ENCODE results near the gene MRPS23.
"Not testable (repeated sequence)": the region's sequence is repeated elsewhere in the genome, so short reads cannot be mapped to it uniquely, and the experiment has no call there.

MRPS23 gene

DNA sequence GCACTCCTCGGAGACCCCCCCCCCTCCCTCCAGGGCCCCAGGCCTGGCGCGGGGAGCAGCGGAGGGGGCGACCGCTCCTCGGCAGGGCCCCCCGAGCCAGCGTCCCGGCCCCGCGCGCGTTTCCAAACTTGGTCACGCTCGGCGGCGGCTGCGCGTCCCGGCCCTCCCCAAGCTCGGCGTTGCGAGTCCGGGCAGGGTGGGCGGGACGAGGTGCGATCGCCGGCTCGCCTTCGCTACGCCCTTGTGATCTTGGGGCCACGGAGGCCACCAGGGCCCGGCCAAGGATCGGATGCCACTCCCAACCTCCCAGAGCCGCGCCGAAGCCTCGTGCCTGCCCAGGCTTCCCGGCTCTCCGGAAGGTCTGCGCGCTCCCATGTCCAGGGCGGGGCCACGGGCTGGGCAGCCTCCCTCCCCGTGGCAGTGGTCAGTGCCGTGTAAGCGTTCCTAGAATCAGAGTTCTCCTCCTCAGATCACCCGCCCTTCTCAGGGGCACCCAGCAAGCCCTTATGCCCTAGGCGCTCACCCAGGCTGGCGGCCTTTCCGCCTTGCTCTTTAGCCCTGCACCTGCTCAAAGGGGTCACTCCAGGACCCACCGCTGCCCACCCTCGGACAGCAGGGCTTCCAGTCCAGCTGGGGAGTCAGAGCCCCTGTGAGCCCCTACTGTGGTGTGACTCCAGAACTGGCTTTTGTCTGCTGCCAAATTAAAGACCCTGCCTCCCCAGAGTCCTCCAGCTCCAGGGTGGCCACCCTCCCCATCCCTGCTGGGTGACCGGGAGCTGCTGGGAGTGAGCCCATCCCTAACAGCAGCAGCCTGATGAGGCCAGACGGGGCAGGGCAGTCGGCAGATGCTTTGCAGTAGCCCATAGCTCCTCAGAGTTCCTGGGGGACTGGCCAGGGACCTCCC is 12.2 kb upstream of the MRPS23 start:
- DNase-seq, result no peak

DNA sequence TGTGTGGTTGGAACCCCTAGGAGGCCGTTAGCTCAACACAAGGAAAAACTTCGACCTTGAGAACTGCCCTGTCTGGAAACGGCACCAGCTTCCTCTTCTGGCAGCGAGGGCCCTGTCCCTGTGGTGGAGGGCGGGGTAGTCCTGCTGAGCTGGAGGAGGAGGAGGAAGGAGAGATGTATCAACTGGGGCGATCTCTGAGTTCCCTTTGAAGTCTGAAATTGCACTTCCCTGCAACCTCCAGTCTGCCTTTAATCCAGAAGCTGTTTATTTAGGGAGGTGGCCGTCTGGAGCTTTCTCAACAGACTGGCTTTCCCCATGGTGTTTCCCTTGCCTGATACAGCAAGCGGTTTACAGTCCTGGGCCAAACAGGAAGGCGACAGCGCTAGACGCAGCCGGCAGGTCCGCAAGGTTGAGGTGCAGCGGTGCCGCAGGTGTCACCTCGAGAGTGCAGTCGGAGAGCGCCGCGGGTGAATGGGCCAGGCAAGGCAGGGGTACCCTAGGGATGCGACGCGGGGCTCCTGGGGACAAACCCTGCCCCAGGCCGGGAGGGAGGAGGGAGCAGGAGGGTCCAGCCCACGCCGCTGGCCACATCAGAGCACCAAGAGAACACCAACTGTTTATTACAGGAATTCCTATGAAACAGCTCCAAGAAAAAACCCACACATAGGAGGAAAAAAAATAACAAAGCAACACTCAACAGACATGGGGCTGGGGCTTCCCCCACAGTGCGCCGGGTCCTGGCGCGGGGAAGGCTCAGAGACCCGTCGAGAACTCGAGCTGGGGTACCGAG is 11.4 kb upstream of the MRPS23 start:
- peak; percentile 78 for DNase-seq

DNA sequence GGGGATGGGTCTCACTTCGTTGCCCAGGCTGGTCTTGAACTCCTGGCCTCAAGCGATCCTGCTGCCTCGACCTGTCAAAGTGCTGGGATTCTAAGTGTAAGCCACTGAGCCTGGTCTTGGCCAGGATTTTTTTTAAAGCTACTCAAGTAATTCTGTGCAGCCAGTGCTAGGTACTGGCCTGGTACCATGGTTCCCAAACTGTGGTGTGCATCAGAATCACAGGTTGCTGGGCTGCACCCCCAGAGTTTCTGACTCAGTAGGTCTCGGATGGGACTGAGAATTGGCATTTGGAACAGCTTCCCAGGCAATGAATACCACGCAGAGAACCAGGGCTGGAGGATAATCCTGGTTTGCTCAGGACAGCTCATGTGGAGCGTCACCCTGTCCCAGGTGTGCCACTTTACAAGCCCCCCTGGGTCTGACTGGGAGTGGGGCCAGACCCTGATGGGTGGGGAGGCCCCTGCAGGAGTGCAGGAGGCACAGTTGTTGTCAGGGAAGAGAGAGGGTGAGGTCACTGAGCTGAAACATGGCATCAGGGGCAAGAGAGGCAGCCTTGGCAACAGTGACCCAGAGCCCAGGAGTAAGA is 10.7 kb upstream of the MRPS23 start:
- no peak for DNase-seq

DNA sequence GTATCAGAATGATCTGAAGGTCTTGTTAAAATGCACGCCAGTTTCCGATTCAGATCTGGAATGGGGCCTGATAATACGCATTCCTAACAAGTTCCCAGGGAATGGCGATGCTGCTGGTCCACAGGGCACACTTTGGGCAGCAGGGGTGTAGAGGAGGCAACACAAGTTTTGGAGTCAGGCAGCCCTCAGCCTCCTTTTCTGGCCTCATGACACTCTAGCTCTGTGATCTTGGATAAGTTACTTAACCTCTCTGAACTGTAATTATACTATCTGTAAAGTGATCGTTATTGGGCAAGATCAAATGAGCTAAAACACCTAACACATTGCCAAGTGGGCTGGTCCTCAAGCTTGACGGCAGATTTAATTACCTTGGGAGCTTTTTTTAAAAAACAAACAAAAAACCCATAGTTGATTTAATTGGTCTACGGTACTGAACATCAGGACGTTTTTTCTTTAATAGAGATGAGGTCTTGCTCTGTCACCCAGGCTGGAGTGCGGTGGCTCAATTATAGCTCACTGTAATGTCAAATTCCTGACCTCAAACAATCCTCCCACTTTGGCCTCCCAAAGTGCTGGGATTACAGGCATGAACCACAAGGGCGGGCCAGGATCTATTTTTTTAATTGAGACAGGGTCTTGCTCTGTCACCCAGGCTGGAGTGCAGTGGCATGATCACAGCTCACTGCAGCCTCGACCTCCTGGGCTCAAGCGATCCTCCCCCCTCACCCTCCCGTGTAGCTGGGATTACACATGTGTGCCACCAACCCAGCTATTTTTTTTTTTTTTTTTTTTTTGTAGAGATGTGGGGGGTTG is 10.0 kb upstream of the MRPS23 start:
- no peak for DNase-seq

DNA sequence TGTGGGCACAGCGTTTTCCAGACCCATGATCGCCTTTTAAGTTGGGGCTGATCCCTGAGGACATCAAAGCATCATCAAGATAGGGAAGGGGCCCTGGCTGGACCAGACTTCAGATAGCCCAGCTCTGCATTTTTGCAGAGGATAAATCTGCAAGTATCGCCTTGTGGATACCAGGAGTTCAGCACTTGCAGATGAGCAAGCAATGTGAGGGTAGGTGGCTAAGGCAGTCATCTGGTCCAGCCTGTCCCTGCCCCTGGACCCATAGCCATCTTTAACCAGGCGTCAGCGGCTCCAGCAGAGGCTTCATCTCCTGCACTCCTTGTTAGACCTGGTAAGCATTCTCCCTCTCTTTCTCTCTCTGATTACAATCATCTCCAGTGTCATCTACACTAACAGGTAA is 9.0 kb upstream of the MRPS23 start:
- no peak for DNase-seq

DNA sequence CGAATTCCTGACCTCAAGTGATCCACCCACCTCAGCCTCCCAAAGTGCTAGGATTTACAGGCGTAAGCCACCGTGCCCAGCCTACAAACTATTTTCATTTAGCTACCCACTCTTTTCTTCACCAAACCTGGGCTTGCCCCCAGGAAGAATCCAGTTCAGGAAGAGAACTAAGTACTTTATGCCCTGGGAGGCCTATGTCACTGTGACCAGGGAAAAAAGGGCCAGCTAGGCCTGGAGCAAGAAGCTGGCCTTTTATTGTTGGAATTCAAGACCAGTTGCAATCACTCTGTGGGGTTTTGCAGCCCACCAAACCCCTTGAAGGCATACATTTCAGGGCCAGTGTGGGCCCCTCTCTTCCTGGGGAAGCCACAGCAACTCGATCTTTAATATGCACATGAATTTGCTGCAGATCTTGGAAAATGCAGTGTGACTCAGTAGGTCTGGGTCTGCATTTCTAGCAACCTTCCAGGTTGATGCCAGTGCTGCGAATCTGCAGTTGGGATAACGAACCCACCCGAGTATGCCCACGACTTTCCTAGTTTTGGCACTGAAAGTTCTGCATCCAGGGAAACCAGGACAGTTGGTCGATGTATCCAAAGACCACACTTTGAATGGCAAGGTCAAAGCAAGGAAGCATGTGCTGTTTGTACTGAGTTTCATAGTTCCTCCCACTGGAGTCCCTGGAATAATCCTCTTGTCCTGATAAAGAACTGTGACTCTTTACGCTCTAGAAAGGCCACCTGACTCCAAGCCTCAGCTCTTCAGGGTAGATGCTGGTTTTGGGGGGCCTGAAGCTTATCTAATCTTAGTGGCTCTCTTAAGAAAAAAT is 7.2 kb upstream of the MRPS23 start:
- no peak for DNase-seq

DNA sequence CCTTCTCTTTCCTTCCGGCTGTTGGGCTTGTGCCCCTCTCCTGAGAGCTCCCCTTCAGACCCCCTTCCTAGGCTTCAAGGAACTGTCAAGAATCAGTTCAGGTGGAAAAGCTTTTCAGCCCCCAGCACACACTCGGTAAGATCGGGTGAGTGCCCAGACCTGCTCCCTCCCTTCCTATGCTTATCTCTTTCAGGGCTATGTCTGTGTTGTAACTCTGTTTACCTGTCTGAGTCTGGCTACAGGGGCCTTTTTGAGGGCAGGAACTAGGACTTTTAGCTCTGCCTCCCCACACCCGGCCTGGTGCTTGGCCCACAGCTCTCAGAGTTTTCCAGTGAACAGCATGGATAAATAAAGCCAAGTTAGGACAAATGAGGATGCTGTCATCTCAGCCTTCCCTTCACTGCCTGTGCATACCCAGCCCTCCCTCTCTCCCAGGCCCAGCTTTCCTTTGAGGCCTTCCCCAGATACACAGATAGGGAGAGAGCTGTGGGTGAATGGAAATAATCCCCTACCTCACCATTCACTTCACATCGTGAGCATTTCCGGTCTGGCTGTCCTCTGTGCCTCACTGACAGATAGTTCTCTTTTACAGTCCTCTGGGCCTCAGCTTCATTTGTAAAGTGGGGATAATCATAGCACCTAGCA is 5.7 kb upstream of the MRPS23 start:
- DNase-seq, result no peak

DNA sequence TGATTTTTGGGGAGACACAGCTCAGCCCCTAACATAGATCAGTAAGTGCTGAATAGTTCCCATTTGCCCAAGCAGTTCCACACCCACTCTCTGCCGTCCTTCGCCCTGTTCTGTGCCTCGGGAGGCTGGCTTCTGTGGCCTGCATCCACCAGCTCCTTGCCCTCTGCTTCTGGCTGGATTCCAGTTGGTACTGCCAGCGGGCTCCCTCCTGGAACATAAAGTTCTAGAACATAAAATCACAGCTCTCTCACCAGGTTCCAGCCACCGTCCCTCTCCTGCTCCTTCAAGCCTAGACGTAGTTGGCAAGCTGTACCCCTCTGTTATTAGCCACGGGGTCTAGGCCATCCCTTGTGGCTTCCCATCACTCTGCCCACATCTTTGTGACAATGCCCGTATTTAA is 3.9 kb upstream of the MRPS23 start:
- no peak for DNase-seq

DNA sequence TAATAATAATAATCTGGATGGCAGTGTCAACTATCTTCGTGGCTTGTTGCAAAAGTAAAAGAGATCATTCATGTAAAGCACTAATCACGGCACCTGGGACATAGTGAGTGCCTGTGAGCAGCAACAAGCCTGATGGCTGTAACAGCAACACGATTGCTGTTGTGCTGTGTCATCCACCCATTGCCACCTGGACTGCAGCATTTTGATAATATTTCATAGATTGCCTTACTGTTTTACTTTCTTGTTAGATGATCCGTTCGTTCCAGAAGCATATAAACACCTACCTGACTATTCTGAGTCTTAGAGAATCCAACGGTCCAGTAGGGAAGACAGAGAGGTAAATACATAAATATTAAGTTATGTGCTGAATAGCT is 3.1 kb upstream of the MRPS23 start:
- DNase-seq, result no peak

DNA sequence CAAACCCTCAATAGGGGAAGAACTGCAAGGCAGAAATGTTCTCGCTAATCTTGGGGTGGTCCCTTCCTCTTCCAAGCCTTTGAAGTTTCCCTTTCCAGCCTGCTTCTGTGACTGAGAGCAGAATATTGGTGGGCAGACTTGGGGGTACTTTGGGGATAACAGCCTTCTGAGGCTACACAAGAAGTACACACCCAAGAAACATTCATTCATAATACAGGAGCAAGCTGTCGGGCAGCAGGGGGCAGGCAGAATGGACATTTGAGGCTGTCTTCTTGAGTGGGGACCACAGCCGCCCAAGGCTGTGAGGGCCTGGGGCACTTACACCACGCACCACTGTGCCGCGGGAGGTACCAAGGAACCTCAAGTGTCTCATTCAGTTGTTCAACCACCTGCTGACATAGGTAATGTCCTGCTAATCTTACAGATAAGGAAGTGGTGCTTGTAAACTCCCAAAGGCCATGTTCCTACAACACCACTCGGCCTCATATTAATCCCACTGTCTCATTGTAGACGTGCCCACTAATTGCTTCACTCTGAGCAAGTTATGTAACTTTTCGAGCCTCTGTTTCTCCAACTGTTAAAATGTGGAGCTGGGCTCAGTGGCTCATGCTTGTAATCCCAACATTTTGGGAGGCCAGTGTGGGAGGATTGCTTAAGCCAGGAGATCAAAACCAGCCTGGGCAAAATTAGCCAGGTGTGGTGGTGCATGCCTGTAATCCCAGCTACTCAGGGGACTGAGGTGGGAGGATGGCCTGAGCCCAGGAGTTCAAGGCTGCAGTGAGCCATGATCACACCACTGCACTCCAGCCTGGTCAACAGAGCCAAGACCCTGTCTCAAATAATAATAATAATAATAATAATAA is 2.5 kb upstream of the MRPS23 start:
- DNase-seq, result no peak

DNA sequence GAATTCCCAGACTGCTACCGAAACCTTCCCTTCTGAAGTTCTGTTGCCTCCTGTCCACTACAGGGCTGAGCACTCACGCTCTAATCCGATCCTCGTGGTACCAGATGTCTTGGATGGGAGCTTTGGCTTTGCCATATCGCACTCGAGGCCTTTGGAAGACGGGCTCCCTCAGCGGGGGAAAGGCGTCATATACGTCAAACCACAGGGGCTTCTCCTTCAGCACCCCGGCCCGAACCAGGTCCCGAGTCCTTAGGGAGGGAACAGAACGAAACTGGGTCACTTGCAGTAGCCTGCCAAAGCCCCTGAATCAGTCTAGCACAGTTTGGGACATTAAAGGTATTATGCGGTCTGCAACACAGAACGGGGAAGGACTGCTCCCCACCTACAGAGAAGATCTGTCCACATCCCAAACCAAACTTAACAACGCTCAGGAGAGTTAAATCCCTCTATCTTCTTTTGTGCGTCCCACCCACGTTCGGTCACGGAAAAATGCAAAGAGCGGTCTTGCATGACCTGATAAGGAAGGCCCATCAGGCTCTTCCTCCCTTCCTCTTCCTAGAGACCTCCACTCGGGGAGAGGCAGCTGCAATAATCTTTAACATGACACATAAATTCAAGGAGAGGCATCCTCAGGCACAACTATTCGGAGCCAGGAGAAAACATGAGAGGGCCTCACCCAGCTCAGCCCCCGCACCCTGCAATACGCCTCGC is 526 bp downstream of the MRPS23 start:
- no peak for DNase-seq

DNA sequence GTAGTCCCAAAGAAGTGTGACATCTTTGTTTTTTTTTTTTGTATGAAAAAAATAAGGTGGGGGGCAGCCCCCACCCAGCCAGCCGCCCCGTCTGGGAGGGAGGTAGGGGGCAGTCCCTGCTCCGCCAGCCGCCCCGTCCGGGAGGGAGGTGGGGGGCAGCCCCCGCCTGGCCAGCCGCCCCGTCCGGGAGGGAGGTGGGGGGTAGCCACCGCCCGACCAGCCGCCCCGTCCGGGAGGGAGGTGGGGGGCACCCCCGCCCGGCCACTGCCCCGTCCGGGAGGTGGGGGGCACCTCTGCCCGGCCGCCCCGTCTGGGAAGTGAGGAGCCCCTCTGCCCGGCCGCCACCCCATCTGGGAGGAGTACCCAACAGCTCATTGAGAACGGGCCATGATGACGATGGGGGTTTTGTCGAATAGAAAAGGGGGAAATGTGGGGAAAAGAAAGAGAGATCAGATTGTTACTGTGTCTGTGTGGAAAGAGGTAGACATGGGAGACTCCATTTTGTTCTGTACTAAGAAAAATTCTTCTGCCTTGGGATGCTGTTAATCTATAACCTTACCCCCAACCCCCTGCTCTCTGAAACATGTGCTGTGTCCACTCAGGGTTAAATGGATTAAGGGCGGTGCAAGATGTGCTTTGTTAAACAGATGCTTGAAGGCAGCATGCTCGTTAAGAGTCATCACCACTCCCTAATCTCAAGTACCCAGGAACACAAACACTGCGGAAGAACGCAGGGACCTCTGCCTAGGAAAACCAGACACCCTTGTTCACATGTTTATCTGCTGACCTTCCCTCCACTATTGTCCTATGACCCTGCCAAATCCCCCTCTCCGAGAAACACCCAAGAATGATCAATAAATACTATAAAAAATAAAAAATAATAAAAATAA is 3.5 kb downstream of the MRPS23 start:
- not testable (repeated sequence) for DNase-seq

DNA sequence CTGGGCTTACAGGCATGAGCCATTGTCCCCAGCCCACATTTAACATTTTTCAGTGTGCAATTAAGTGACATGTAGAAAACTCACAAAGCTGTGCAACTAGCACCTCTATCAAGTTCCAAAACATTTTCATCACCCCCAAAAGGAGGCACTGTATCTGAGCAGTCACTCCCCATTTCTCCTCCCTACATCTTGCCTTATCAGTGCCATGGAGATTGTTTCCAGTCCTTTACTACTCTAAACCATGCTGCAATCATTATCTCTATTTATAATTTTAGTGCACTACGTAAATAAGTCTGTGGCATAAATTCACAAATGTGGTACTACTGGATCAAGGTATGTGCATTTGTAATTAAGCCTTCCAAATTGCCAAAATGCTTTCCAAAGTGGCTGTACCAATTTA is 7.6 kb downstream of the MRPS23 start:
- DNase-seq, result no peak

DNA sequence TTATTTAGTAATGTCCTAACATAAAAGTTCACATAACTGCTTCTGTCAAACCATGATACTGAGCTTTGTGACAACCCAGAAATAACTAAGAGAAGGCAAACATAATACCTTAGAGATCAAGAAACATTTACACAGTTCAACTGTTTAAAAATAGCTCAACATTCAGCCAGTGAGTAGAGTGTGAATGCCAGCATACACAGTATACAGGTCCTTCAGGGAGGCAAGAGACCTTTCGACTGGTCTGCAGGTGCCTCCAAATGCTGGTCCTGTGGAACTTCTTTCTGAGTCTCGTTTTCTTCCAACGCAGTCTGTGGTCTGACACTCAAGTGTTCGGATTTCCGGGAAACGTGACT is 10.3 kb downstream of the MRPS23 start:
- DNase-seq, result no peak

DNA sequence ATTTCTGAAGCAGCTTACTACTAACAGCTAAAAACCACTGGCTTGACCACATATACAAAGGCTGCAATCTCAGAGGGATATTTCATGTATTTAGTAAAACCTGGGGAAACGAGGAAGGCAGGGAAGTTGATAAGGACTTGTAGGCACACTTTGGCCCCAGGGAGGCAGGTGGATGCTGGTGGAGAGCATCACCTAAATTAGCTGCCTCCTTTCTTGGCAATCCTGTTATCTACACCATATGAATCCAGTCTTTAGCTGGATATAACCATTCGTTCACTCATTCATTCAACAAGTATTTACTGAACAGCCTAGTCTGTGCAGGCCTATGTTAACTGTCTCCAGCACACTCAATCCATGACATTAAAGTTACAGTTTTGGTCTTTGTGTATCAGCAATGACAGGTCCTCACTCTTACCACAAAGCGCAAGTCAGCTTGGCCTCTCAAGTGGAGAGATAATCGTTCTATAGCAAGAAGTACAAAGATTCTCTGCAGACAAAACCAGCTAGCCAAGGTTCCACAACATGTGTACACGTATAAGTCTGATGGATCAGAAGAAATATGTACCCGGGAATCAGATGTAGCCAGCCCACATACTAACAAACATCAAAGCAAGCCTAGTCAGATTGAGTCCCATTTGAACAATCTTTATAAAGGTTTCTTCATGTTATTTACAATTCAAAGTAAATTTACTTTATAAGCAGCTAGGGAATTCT is 10.8 kb downstream of the MRPS23 start:
- no peak for DNase-seq

DNA sequence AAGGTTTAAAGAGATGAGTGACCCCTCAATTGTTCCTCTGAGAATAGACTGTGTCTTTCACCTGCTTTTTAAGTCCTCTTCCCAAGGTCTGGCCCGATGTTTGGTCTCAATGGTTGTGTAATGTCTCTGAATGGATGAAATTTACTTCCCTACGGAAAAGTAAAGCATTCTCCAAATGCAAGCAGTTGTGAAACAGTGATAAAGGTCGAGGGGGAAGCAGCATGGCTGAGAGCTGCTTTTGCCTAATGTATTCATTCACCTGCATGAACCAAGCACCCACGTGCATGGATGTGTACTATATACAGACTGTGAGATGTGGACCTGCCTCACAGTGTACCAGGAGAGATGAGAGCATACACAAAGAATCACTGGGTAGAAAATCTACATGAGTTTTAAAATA is 11.4 kb downstream of the MRPS23 start:
- no peak for DNase-seq

DNA sequence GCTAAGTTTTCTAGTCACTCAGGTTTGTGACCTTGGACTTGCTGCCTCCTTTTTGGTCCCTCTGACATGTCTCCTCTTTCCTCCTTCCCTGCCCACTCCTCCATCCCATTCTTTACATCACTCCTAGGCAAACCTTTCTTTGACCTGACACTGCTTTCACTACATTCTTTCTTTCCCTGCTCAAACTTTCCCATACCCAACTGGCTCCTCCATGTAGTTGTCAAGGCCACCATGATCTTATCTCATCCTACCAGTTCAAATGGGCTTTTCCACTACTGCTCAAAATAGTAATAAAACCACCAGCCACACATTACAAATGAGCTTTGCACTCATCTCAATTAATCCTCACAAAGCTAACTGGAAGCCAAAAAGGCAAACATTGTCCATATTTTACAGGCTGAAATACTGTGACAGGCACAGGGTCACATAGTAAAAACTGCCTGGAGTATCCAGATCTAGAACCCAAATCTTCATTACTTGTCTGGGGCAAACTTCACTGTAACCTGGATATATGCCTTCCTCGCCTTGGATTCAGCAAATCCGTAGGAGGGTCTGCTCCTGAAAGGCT is 14.4 kb downstream of the MRPS23 start:
- DNase-seq, result no peak

Measured in inflammatory macrophage treated with lipopolysaccharide for 4 hours (primary cell).